SK-N-SH (cell line): Measurements from ENCODE around the gene TMEM267. TPM values are rescaled to one million over a fixed set of nuclear protein-coding genes. Genes with fewer than 3 reads are reported as not detected.
A peak's percentile ranks its signal among the peaks of the same experiment; 100 is the strongest.

Source experiments
- CTCF ChIA-PET: fragments of 300-600, 350-600 bp; formaldehyde crosslinking; extraction: SDS; loops from one replicate; lab custom pipeline; 2021; lab: Yijun Ruan, JAX
- POLR2A ChIA-PET: fragments of 350-600 bp; sonication (Branson Sonifier 250); formaldehyde crosslinking; extraction: SDS; loops from one replicate; lab custom pipeline; 2020; ENCODE audit warnings: antibody characterized with exemption, inconsistent platforms; lab: Yijun Ruan, JAX
- DNase-seq: peaks from one replicate; pipeline ENCODE4 v3.0.0; 2012
- H2AFZ ChIP-seq: fragments of 200-600 bp; sonication (generic); 2 replicates; pipeline ENCODE4 v1.8.1; 2016; ENCODE audit warnings: antibody characterized with exemption, mild to moderate bottlenecking, low read depth
- H3F3A ChIP-seq: fragments of 200-600 bp; sonication (generic); replicated peaks from 2 replicates; pipeline ENCODE3; 2016; ENCODE audit warnings: antibody characterized with exemption, mild to moderate bottlenecking; ENCODE audit not compliant: insufficient read depth
- H3K27ac ChIP-seq, 2 experiments: fragments of 200-500 bp in 1 of 2; fragments of 200-600 bp in 1 of 2; sonication (Bioruptor generic) in 1 of 2; sonication (generic), shearing (Covaris generic) in 1 of 2; 2 replicates each; pipeline versions ENCODE4 v1.5.1 to v1.6.1; 2014 to 2016; ENCODE audit warnings: low read depth in 2 of 2, inconsistent platforms in 1 of 2, low read length in 1 of 2, mild to moderate bottlenecking in 1 of 2, mixed read lengths in 1 of 2
- H3K27me3 ChIP-seq: fragments of 200-600 bp; sonication (generic), shearing (Covaris generic); 2 replicates; pipeline ENCODE4 v1.6.1; 2016; ENCODE audit warnings: mixed run types; ENCODE audit not compliant: insufficient read depth
- H3K36me3 ChIP-seq, 2 experiments: fragments of 200-500 bp in 1 of 2; fragments of 200-600 bp in 1 of 2; sonication (Bioruptor generic) in 1 of 2; sonication (generic) in 1 of 2; replicated peaks in 1 of 2; 2 replicates each; pipeline versions ENCODE3 to v1.5.1; 2014 to 2016; ENCODE audit warnings: low read length in 1 of 2, mild to moderate bottlenecking in 1 of 2; ENCODE audit not compliant: insufficient read depth in 2 of 2, control insufficient read depth in 1 of 2
- H3K4me1 ChIP-seq, 2 experiments: fragments of 200-500 bp in 1 of 2; fragments of 200-600 bp in 1 of 2; sonication (Bioruptor generic) in 1 of 2; sonication (generic), shearing (Covaris generic) in 1 of 2; 2 replicates each; pipeline versions ENCODE4 v1.5.1 to v1.6.1; 2014 to 2016; ENCODE audit warnings: low read depth in 1 of 2, low read length in 1 of 2, mixed run types in 1 of 2; ENCODE audit not compliant: insufficient read depth in 2 of 2, control insufficient read depth in 1 of 2
- H3K4me2 ChIP-seq: fragments of 200-600 bp; sonication (generic), shearing (Covaris generic); 2 replicates; pipeline ENCODE4 v1.6.1; 2017; ENCODE audit warnings: mixed run types
- H3K4me3 ChIP-seq, 2 experiments: fragments of 200-500 bp in 1 of 2; fragments of 200-600 bp in 1 of 2; sonication (Bioruptor generic) in 1 of 2; sonication (generic), shearing (Covaris generic) in 1 of 2; 2 replicates each; pipeline versions ENCODE4 v1.5.1 to v1.8.1; 2014 to 2016; ENCODE audit warnings: low read depth in 2 of 2, inconsistent platforms in 1 of 2, low read length in 1 of 2, mild to moderate bottlenecking in 1 of 2, mixed read lengths in 1 of 2, moderate library complexity in 1 of 2
- H3K79me2 ChIP-seq: fragments of 200-600 bp; sonication (generic); 2 replicates; pipeline ENCODE4 v1.8.1; 2017; ENCODE audit warnings: mild to moderate bottlenecking; ENCODE audit not compliant: insufficient read depth
- H3K9ac ChIP-seq: fragments of 200-600 bp; sonication (generic); 2 replicates; pipeline ENCODE4 v1.6.1; 2017; ENCODE audit warnings: mixed run types
- H3K9me2 ChIP-seq: fragments of 200-600 bp; sonication (generic); 2 replicates; pipeline ENCODE4 v1.6.1; 2017; ENCODE audit warnings: mixed run types
- H3K9me3 ChIP-seq: fragments of 200-600 bp; sonication (generic); 2 replicates; pipeline ENCODE4 v1.6.1; 2017; ENCODE audit warnings: mixed run types, mild to moderate bottlenecking, moderate library complexity
- H4K20me1 ChIP-seq: fragments of 200-600 bp; sonication (generic); 2 replicates; pipeline ENCODE4 v1.6.1; 2017; ENCODE audit warnings: mild to moderate bottlenecking, mixed run types; ENCODE audit not compliant: insufficient read depth
- CHD2 ChIP-seq: fragments of 150-350 bp; IDR thresholded peaks from 2 replicates; pipeline ENCODE4 v1.6.1; 2018; ENCODE audit warnings: low read length; ENCODE audit not compliant: partially characterized antibody
- EZH2phosphoT487 ChIP-seq: fragments of 200-600 bp; sonication (generic); IDR thresholded peaks from 2 replicates; pipeline ENCODE4 v1.6.1; 2017; ENCODE audit warnings: low read depth, mixed run types, mild to moderate bottlenecking, antibody characterized with exemption, moderate library complexity, borderline replicate concordance
- FOSL2 ChIP-seq: IDR thresholded peaks from 2 replicates; pipeline ENCODE4 v1.4.0; 2012; ENCODE audit warnings: low read depth, mild to moderate bottlenecking, moderate library complexity, borderline replicate concordance
- GABPA ChIP-seq: IDR thresholded peaks from 2 replicates; pipeline ENCODE4 v1.4.0; 2012; ENCODE audit warnings: low read depth, mild to moderate bottlenecking
- GATA2 ChIP-seq: sonication (generic); formaldehyde crosslinking; IDR thresholded peaks from 2 replicates; pipeline ENCODE4 v1.5.0; 2020; ENCODE audit warnings: mild to moderate bottlenecking, missing genetic modification reagents
- JUND ChIP-seq: IDR thresholded peaks from 2 replicates; pipeline ENCODE4 v1.4.0; 2012
- MEF2A ChIP-seq: IDR thresholded peaks from 2 replicates; pipeline ENCODE4 v1.4.0; 2012; ENCODE audit warnings: low read depth, borderline replicate concordance
- NFIC ChIP-seq: IDR thresholded peaks from 2 replicates; pipeline ENCODE4 v1.4.0; 2012; ENCODE audit warnings: borderline replicate concordance
- NRF1 ChIP-seq: IDR thresholded peaks from 2 replicates; pipeline ENCODE4 v1.6.1; 2012; ENCODE audit warnings: low read depth, mild to moderate bottlenecking, low read length
- POLR2AphosphoS5 ChIP-seq: IDR thresholded peaks from 2 replicates; pipeline ENCODE4 v1.6.1; 2012; ENCODE audit warnings: low read depth, low read length
- RAD21 ChIP-seq: IDR thresholded peaks from 2 replicates; pipeline ENCODE4 v1.6.1; 2012; ENCODE audit warnings: mild to moderate bottlenecking, low read length
- SIN3A ChIP-seq: IDR thresholded peaks from 2 replicates; pipeline ENCODE4 v1.6.1; 2012; ENCODE audit warnings: low read depth, mild to moderate bottlenecking, low read length, moderate library complexity, borderline replicate concordance
- SMC3 ChIP-seq: IDR thresholded peaks from 2 replicates; pipeline ENCODE4 v1.6.1; 2012; ENCODE audit warnings: low read depth, low read length, improper control_type of control experiment
- WGBS: methylation state at CpG from one replicate; pipeline ENCODE4 v1.1.6; 2017; ENCODE audit warnings: low lambda C conversion rate; 5-methylcytosine and 5-hydroxymethylcytosine counted together
- polyA plus RNA-seq, 3 experiments: library from polyadenylated mRNA; depleted of rRNA; stranded (reverse); fragments of >200 nt; gene quantifications; 2 replicates each; pipeline ENCODE4 v1.2.3, GENCODE V29; 2012
- TF ChIP-seq, protein P1 (sequence below): fragments of 150-350 bp; IDR thresholded peaks from 2 replicates; pipeline ENCODE4 v1.6.1; 2017; ENCODE audit warnings: antibody characterized with exemption, low read length, low read depth, borderline replicate concordance
- TF ChIP-seq, protein P2 (sequence below): IDR thresholded peaks from 2 replicates; pipeline ENCODE4; 2012
- TF ChIP-seq, protein P3 (sequence below): fragments of 200-600 bp; sonication (generic); IDR thresholded peaks from 2 replicates; pipeline ENCODE4 v1.6.1; 2017; ENCODE audit warnings: antibody characterized with exemption, mild to moderate bottlenecking, moderate library complexity
- TF ChIP-seq, protein P4 (sequence below): fragments of 150-350 bp; IDR thresholded peaks from 2 replicates; pipeline ENCODE4 v1.6.1; 2016; ENCODE audit warnings: mild to moderate bottlenecking, low read depth, low read length
- TF ChIP-seq, protein P5 (sequence below): IDR thresholded peaks from 2 replicates; pipeline ENCODE4 v1.4.0; 2012; ENCODE audit warnings: low read depth, borderline replicate concordance
- TF ChIP-seq, protein P6 (sequence below): IDR thresholded peaks from 2 replicates; pipeline ENCODE4 v1.6.1; 2012; ENCODE audit warnings: mild to moderate bottlenecking, low read depth, low read length, moderate library complexity

The TMEM267 gene
- polyA plus RNA-seq, 1 of the 3 experiments (the other 2 are of a cell fraction): 5.7 TPM

DNA sequence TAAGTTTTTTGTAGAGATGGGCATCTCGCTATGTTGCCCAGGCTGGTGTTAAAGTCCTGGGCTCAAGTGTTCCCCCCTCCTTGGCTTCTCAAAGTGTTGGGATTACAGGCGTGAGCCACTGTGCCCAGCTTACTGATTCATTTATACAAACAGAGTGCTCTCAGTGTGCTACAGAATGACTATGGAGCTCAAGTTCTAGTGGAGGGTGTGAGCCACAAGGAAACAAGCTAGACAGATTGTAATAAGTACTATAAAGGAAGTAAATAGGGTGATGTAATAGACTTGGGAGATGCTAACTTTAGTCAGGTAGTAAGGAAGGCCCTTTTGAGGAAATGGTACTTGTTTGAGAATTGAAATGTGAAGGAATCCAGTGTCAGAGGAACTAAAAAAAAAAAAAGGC, 1.7 kb upstream of the TMEM267 start:
- Histone ChIP-seq H3F3A (peaks cover 5% of the 10 kb centered on the region), H3K9me2 (no peaks in the 10 kb centered on the region), H3K4me1 (peaks cover 0 to 7% of the 10 kb centered on the region in 2 experiments; a peak in 2 of 4 replicates), H3K36me3 (peaks cover 14 to 33% of the 10 kb centered on the region in 2 experiments), H3K9me3 (no peaks in the 10 kb centered on the region), H3K4me2 (no peak overlapping the region), H3K27ac (no peak overlapping the region), H4K20me1 (no peaks in the 10 kb centered on the region), H3K4me3 (no peak overlapping the region), H2AFZ (0 out of 2 replicates have a peak overlapping the region, but pooled peaks have one; percentile 67), H3K79me2 (peaks cover 22% of the 10 kb centered on the region), H3K27me3 (no peaks in the 10 kb centered on the region), H3K9ac (no peak overlapping the region)
- POLR2A ChIA-PET: interaction anchor here (2.7 kb wide), 1 partner anchor 30 kb away, joined by 28 read pairs; the partner anchor contains the start of gene C5orf34
- no peak for TF ChIP-seq NFIC
- TF ChIP-seq MEF2A: no peak
- TF ChIP-seq CHD2: no peak
- TF ChIP-seq, protein P1, sequence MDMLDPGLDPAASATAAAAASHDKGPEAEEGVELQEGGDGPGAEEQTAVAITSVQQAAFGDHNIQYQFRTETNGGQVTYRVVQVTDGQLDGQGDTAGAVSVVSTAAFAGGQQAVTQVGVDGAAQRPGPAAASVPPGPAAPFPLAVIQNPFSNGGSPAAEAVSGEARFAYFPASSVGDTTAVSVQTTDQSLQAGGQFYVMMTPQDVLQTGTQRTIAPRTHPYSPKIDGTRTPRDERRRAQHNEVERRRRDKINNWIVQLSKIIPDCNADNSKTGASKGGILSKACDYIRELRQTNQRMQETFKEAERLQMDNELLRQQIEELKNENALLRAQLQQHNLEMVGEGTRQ: no peak
- TF ChIP-seq, protein P2, sequence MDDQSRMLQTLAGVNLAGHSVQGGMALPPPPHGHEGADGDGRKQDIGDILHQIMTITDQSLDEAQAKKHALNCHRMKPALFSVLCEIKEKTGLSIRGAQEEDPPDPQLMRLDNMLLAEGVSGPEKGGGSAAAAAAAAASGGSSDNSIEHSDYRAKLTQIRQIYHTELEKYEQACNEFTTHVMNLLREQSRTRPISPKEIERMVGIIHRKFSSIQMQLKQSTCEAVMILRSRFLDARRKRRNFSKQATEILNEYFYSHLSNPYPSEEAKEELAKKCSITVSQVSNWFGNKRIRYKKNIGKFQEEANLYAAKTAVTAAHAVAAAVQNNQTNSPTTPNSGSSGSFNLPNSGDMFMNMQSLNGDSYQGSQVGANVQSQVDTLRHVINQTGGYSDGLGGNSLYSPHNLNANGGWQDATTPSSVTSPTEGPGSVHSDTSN: no peak
- TF ChIP-seq, protein P3, sequence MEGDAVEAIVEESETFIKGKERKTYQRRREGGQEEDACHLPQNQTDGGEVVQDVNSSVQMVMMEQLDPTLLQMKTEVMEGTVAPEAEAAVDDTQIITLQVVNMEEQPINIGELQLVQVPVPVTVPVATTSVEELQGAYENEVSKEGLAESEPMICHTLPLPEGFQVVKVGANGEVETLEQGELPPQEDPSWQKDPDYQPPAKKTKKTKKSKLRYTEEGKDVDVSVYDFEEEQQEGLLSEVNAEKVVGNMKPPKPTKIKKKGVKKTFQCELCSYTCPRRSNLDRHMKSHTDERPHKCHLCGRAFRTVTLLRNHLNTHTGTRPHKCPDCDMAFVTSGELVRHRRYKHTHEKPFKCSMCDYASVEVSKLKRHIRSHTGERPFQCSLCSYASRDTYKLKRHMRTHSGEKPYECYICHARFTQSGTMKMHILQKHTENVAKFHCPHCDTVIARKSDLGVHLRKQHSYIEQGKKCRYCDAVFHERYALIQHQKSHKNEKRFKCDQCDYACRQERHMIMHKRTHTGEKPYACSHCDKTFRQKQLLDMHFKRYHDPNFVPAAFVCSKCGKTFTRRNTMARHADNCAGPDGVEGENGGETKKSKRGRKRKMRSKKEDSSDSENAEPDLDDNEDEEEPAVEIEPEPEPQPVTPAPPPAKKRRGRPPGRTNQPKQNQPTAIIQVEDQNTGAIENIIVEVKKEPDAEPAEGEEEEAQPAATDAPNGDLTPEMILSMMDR: no peak
- TF ChIP-seq, protein P4, sequence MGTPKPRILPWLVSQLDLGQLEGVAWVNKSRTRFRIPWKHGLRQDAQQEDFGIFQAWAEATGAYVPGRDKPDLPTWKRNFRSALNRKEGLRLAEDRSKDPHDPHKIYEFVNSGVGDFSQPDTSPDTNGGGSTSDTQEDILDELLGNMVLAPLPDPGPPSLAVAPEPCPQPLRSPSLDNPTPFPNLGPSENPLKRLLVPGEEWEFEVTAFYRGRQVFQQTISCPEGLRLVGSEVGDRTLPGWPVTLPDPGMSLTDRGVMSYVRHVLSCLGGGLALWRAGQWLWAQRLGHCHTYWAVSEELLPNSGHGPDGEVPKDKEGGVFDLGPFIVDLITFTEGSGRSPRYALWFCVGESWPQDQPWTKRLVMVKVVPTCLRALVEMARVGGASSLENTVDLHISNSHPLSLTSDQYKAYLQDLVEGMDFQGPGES: no peak
- TF ChIP-seq GABPA: no peak
- no peak for TF ChIP-seq POLR2AphosphoS5
- TF ChIP-seq GATA2 (CRISPR knock-in tag): no peak
- no peak for TF ChIP-seq FOSL2
- no peak for TF ChIP-seq JUND
- TF ChIP-seq, protein P5, sequence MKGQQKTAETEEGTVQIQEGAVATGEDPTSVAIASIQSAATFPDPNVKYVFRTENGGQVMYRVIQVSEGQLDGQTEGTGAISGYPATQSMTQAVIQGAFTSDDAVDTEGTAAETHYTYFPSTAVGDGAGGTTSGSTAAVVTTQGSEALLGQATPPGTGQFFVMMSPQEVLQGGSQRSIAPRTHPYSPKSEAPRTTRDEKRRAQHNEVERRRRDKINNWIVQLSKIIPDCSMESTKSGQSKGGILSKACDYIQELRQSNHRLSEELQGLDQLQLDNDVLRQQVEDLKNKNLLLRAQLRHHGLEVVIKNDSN: no peak
- TF ChIP-seq EZH2phosphoT487: no peak
- no peak for TF ChIP-seq SIN3A
- TF ChIP-seq SMC3: no peak
- TF ChIP-seq, protein P6, sequence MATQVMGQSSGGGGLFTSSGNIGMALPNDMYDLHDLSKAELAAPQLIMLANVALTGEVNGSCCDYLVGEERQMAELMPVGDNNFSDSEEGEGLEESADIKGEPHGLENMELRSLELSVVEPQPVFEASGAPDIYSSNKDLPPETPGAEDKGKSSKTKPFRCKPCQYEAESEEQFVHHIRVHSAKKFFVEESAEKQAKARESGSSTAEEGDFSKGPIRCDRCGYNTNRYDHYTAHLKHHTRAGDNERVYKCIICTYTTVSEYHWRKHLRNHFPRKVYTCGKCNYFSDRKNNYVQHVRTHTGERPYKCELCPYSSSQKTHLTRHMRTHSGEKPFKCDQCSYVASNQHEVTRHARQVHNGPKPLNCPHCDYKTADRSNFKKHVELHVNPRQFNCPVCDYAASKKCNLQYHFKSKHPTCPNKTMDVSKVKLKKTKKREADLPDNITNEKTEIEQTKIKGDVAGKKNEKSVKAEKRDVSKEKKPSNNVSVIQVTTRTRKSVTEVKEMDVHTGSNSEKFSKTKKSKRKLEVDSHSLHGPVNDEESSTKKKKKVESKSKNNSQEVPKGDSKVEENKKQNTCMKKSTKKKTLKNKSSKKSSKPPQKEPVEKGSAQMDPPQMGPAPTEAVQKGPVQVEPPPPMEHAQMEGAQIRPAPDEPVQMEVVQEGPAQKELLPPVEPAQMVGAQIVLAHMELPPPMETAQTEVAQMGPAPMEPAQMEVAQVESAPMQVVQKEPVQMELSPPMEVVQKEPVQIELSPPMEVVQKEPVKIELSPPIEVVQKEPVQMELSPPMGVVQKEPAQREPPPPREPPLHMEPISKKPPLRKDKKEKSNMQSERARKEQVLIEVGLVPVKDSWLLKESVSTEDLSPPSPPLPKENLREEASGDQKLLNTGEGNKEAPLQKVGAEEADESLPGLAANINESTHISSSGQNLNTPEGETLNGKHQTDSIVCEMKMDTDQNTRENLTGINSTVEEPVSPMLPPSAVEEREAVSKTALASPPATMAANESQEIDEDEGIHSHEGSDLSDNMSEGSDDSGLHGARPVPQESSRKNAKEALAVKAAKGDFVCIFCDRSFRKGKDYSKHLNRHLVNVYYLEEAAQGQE: no peak
- TF ChIP-seq RAD21: no peak
- no peak for TF ChIP-seq NRF1
- WGBS: 100% methylated on average over 2 of the region's 2 CpGs
- DNase-seq: no peak
- CTCF ChIA-PET: interaction anchor here (0.7 to 3.0 kb wide), 5 partner anchors 13 to 379 kb away, joined by 3 to 22 read pairs (median 8); partner anchors contain the start of gene C5orf34
